Thyroid gland (tissue), 4 donors: Measurements from ENCODE around the gene PAK1. TPM values are rescaled to one million over a fixed set of nuclear protein-coding genes. Genes with fewer than 3 reads are reported as not detected.
"Not testable (repeated sequence)": the region's sequence is repeated elsewhere in the genome, so short reads cannot be mapped to it uniquely, and the experiment has no call there.

ENCODE experiments used
- DNase-seq, 2 donors: peaks; one replicate each; pipeline ENCODE4 v3.0.0-alpha.2; 2019
- H3K27ac ChIP-seq, 3 donors: fragments of 200-600 bp; sonication (generic); 1 replicate in 2 of 3; 2 replicates in 1 of 3; pipeline ENCODE4 v1.5.1; 2016 to 2019; ENCODE audit warnings: mild to moderate bottlenecking in 1 of 3, moderate library complexity in 1 of 3
- H3K27me3 ChIP-seq: fragments of 200-600 bp; sonication (generic); one replicate; pipeline ENCODE4 v1.5.1; 2019
- H3K36me3 ChIP-seq, 2 donors: fragments of 200-600 bp; sonication (generic); one replicate each; pipeline ENCODE4 v1.5.1; 2016 to 2019
- H3K4me1 ChIP-seq, 2 donors: fragments of 200-600 bp; sonication (generic); one replicate each; pipeline ENCODE4 v1.5.1; 2017 to 2019
- H3K4me3 ChIP-seq, 3 donors: fragments of 200-600 bp; sonication (generic); replicated peaks in 1 of 3; 1 replicate in 2 of 3; 2 replicates in 1 of 3; pipeline ENCODE4 v1.5.1; 2016; ENCODE audit warnings: mild to moderate bottlenecking in 1 of 3
- H3K9me3 ChIP-seq: fragments of 200-600 bp; sonication (generic); one replicate; pipeline ENCODE4 v1.5.1; 2017
- POLR2A ChIP-seq, 2 donors: fragments of 450-650 bp; IDR thresholded peaks; one replicate each; pipeline ENCODE4 v1.6.1; 2017; ENCODE audit warnings: antibody characterized with exemption in 2 of 2, mild to moderate bottlenecking in 2 of 2, moderate library complexity in 1 of 2
- WGBS, 2 donors: methylation state at CpG; one replicate each; pipeline ENCODE4 v1.1.5; 2017; 5-methylcytosine and 5-hydroxymethylcytosine counted together
- intact Hi-C: fragments of 100-400 bp; cut with DNase I; formaldehyde crosslinking; loops from one replicate; pipeline ENCODE4 v1.15.1; 2023
- total RNA-seq, 4 donors: library from RNA; depleted of rRNA; stranded (reverse); fragments of >200 nt; gene quantifications; one replicate each; pipeline ENCODE4 v1.2.3, GENCODE V29; 2016
- TF ChIP-seq, protein P1 (sequence below), 6 experiments: fragments of 200-600 bp in 3 of 6; fragments of 450-650 bp in 3 of 6; sonication (generic) in 3 of 6; IDR thresholded peaks; one replicate each; pipeline ENCODE4 v1.5.1; 2016 to 2019; ENCODE audit warnings: antibody characterized with exemption in 6 of 6, mild to moderate bottlenecking in 2 of 6, inconsistent platforms in 1 of 6, moderate library complexity in 1 of 6

Gene PAK1
- total RNA-seq, 4 donors from 2014 or later: 47.0 to 110 (median 84.0) TPM

DNA sequence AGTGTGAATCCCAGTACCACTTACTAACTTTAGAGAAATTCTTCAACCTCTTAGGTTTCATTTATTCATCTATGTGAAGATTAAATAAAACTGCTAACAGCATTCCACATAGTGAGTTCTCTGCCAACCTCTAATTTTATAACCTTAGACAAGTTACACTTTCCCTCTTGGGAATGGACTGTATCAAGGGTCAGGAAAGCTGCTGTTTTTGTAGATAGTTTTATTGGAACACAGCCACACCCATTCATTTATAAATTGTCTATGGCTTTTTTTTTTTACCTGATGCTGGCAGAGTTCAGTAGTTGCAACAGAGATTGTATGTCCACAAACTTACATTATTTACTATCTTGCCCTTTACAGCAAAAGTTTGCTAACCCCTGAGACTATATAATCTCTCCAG is 81.1 kb downstream of the PAK1 start:
- no peaks in the 10 kb centered on the region for H3K36me3 ChIP-seq
- no peaks in the 10 kb centered on the region for H3K9me3 ChIP-seq
- TF ChIP-seq POLR2A (IDR thresholded peaks at IDR 0.05): no peak
- TF ChIP-seq, protein P1, sequence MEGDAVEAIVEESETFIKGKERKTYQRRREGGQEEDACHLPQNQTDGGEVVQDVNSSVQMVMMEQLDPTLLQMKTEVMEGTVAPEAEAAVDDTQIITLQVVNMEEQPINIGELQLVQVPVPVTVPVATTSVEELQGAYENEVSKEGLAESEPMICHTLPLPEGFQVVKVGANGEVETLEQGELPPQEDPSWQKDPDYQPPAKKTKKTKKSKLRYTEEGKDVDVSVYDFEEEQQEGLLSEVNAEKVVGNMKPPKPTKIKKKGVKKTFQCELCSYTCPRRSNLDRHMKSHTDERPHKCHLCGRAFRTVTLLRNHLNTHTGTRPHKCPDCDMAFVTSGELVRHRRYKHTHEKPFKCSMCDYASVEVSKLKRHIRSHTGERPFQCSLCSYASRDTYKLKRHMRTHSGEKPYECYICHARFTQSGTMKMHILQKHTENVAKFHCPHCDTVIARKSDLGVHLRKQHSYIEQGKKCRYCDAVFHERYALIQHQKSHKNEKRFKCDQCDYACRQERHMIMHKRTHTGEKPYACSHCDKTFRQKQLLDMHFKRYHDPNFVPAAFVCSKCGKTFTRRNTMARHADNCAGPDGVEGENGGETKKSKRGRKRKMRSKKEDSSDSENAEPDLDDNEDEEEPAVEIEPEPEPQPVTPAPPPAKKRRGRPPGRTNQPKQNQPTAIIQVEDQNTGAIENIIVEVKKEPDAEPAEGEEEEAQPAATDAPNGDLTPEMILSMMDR (IDR thresholded peaks at IDR 0.05): no peak
- DNase-seq: no peak
- H3K4me3 ChIP-seq: no peak overlapping the region
- no peaks in the 10 kb centered on the region for H3K27me3 ChIP-seq
- intact Hi-C loops: no loop called here
- no peaks in the 10 kb centered on the region for H3K4me1 ChIP-seq
- no peak overlapping the region for H3K27ac ChIP-seq

DNA sequence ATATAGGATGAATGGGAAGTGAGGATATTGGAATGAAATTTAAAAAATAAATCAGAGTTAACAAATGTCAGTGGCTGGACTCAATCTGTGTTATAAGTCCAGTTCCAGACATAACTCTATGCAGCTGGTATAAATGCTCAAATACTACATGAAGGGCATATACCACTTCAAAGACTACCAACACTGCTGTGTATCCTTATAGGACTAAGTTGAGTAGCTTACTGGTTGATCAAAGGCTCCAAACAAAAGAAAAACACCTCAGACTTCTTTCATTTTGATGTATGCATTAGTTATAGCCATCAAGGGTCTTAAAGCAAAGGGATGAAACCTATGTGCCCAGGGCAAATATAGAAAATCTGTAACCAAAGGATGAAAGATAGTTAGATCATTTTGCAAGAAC is 86.2 kb downstream of the PAK1 start:
- H3K27me3 ChIP-seq: no peaks in the 10 kb centered on the region
- H3K4me3 ChIP-seq: no peak overlapping the region
- no peaks in the 10 kb centered on the region for H3K9me3 ChIP-seq
- no peaks in the 10 kb centered on the region for H3K4me1 ChIP-seq
- no peak for DNase-seq
- TF ChIP-seq, protein P1 (IDR thresholded peaks at IDR 0.05): no peak
- no peak for TF ChIP-seq POLR2A (IDR thresholded peaks at IDR 0.05)
- intact Hi-C loops: no loop called here
- no peak overlapping the region for H3K27ac ChIP-seq
- no peaks in the 10 kb centered on the region for H3K36me3 ChIP-seq

DNA sequence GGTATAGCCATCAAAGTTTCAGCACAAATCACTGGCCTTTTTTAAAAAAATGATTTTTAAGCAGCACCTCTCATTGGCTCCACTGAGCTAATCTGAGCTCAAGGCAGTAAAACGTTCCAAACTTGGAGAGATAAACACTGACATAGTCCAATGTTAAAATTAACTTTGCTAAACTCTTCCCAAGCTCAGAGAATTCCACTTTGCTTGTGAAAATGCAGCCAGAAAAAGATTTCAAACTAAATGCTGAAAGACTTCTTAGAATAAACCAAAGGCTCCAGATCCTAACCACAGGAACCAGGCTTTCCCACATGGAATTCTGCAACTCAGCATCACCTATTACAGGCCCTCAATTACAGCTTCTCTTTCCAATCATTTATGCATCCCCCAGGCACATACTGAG is 87.7 kb downstream of the PAK1 start:
- H3K27me3 ChIP-seq: no peaks in the 10 kb centered on the region
- TF ChIP-seq, protein P1 (IDR thresholded peaks at IDR 0.05): no peak
- no peak for TF ChIP-seq POLR2A (IDR thresholded peaks at IDR 0.05)

DNA sequence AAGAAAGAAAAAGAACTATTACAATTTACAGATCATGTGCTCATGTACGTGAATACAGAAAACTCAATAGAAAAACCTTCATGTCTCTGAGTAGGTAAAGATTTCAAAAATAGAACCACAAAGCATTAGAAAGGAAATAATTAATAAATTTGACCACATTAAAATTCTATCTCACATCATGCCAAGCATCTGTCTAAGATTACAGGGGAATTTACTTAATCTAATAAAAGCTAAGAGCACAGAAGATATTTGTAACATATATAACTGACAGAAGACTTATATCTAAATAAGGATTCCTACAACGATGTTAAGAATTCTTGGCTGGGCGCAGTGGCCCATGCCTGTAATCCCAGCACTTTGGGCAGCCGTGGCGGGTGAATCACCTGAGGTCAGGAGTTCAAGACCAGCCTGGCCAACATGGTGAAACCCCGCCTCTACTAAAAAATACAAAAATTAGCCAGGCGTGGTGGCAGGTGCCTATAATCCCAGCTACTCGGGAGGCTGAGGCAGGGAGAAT is 88.6 kb downstream of the PAK1 start:
- H3K9me3 ChIP-seq, DNase-seq, H3K36me3 ChIP-seq, H3K27me3 ChIP-seq, H3K4me1 ChIP-seq, intact Hi-C loops, H3K27ac ChIP-seq, H3K4me3 ChIP-seq: not testable (repeated sequence)
- WGBS, 2 donors: 93 to 94% methylated on average over 8 of the region's 8 CpGs

More for the DNA sequence above, 87.7 kb downstream of the PAK1 start:
- Histone ChIP-seq H3K27ac (no peak overlapping the region), H3K4me1 (no peaks in the 10 kb centered on the region), H3K4me3 (no peak overlapping the region), H3K9me3 (no peaks in the 10 kb centered on the region), H3K36me3 (no peaks in the 10 kb centered on the region)
- 71 to 72% methylated on average over 1 of the region's 1 CpG for WGBS, 2 donors
- no peak for DNase-seq
- intact Hi-C loops: no loop called here

DNA sequence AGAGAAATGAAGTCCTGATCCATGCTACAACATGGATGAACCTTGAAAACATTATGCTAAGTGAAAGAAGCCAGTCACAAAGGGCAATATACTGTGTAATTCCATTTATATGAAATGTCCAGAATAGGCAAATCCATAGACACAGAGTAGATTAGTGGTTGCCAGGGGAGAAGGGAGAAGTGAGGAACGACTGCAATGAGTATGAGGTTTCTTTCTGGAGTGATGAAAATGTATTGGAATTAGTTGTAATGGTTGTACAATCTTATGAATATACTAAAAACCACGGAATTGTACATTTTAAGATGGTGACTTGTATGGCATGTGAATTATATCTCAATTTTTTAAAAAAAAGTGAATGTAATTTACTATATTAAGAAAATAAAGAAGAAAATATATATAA is 89.3 kb downstream of the PAK1 start:
- H3K9me3 ChIP-seq: no peaks in the 10 kb centered on the region
- intact Hi-C loops: no loop called here
- TF ChIP-seq, protein P1 (IDR thresholded peaks at IDR 0.05): no peak
- no peak for TF ChIP-seq POLR2A (IDR thresholded peaks at IDR 0.05)
- H3K27ac ChIP-seq: no peak overlapping the region
- H3K4me1 ChIP-seq: no peaks in the 10 kb centered on the region
- DNase-seq: no peak
- WGBS, 2 donors: 49 to 72% methylated on average over 2 of the region's 2 CpGs
- no peaks in the 10 kb centered on the region for H3K36me3 ChIP-seq
- no peaks in the 10 kb centered on the region for H3K27me3 ChIP-seq
- no peak overlapping the region for H3K4me3 ChIP-seq

DNA sequence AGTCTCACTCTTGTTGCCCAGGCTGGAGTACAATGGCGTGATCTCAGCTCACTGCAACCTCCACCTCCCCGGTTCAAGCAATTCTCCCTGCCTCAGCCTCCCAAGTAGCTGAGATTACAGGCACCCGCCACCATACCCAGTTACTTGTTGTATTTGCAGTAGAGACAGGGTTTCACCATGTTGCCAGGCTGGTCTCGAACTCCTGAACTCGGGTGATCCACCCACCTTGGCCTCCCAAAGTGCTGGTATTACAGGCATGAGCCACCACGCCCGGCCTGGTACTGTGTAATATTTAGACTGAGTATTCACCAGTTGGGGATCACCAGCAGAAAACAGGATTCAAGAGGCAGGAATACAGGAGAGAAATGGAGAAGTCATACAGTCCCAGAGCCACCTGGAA is 90.5 kb downstream of the PAK1 start:
- WGBS, 2 donors: 96 to 97% methylated on average over 7 of the region's 7 CpGs
- H3K36me3 ChIP-seq, H3K9me3 ChIP-seq, intact Hi-C loops, H3K27ac ChIP-seq, DNase-seq, H3K4me1 ChIP-seq, H3K4me3 ChIP-seq, H3K27me3 ChIP-seq: not testable (repeated sequence)
